GM18517 (cell line): Measurements from ENCODE around the gene MINK1.
"Not testable (repeated sequence)": the region's sequence is repeated elsewhere in the genome, so short reads cannot be mapped to it uniquely, and the experiment has no call there.

Experiments used
- ATAC-seq: cut with Tn5 transposase; IDR thresholded peaks from one replicate; pipeline ENCODE4 v1.9.1; 2021; ENCODE audit warnings: mild to moderate bottlenecking, moderate library complexity; ENCODE audit not compliant: unreplicated experiment

Gene MINK1

DNA sequence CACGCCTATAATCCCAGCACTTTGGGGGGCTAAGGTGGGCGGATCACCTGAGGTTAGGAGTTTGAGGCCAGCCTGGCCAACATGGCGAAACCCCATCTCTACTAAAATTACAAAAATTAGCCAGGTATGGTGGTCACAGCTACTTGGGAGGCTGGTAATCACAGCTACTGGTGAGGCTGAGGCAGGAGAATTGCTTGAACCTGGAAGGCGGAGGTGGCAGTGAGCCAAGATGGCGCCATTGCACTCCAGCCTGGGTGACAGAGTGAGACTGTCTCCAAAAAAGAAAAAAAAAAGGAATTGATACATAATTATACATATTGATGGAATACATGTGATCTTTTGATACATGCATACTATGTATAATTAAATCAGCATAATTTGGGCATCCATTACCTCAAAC is 34.4 kb downstream of the MINK1 start:
- not testable (repeated sequence) for ATAC-seq

DNA sequence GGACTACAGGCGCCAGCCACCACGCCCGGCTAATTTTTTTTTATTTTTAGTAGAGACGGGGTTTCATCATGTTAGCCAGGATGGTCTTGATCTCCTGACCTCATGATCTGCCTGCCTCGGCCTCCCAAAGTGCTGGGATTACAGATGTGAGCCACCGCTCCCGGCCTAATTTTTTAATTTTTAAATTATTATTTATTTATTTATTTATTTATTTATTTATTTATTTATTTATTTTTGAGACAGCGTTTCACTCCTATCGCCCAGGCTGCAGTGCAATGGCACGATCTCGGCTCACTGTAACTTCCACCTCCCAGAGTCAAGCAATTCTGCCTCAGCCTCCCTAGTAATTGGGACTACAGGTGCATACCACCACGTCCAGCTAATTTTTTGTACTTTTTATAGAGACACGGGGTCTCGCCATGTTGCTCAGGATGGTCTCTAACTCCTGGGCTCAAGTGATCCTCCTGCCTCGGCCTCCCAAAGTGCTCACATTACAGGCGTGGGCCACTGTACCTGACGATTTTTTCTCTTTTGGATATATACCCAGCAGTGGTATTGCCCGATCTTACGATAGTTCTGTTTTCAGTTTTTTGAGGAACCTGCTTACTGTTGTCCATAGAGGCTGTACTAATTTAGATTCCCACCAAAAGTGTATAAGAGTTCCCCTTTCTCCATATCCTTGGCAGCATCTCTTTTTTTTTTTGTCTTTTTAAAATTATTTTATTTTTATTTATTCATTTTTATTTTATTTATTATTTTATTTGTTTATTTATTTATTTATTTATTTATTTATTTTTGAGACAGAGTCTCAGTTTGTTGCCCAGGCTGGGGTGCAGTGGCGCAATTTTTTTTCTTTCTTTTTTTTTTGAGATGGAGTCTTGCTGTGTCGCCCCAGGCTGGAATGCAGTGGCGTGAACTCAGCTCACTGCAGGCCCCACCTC is 36.2 kb downstream of the MINK1 start:
- ATAC-seq = not testable (repeated sequence)

DNA sequence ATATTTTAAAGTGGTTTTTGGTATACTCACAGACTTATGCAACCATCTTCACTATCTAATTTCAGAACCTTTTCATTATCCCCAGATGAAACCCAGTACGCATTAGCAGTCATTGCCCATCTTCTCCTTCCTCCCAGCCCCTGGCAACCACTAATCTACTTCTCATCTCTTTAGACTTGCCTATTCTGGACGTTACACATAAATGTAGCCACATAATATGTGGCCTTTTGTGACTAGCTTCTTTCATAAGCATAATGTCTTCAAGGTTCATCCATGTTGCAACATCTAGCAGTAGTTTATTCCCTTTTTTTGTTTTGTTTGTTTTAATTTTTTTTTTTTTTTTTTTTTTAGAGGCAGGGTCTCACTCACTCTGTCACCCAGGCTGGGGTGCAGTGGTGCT is 37.7 kb downstream of the MINK1 start:
- no peak for ATAC-seq

DNA sequence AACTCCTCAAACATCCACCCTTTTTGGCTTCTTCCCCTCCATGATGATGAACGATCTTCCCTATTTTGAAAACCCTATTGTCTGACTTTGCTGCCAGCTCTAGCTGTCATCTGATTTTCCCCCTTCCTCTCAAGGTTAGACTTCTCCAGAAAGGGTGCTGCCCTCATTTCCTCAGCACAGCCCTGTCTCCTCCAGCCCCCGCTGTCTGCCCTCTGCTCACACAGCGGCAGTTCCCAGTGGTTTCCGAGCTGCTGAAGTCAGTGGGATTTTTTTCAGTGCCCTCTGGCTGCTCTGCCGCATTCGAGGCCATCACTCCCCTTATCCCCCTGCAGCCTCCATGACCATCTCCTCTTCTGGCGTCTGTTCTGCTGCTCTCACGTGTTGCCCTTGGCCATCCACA is 39.6 kb downstream of the MINK1 start:
- ATAC-seq = no peak

DNA sequence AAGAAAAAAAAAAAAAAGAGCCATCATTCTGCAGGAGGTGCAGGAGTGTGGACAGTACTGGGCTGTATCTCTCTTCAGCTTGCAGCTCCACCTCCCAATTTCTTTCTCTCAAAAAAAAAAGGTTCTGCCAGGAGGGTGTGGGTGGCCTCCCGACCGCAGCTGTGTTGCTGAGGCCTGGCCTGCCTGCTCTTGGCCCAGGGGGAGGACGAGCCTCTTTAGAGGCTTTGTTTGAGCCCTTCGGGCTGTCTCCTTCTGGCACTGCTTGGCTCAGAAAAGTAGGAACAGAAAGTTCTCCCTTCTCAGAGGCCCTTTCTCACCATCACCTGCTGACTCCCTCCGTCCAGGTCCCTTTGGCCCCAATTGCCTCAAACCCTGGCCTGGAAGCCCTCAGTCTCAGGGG is 43.9 kb downstream of the MINK1 start:
- ATAC-seq = no peak

DNA sequence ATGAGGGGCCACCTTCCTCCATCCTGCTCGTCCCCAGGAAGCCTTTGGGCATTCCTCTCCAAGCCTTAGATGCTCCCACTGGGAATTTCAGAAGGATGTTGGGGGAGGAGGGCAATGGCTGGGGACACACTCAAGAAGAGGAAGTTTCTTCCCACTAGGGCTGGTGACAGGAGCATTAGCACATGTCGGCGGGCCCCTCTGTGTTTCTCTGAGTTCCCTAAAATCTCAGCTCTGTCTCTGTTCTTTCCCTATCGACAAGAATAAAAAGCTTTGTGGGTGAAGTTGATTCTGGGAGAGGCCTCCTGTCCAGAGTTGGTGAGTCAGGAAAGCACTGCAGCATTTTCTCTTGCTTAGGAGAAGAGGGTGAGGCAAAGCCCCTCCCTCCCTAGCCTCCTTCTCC is 46.5 kb downstream of the MINK1 start:
- ATAC-seq = no peak

DNA sequence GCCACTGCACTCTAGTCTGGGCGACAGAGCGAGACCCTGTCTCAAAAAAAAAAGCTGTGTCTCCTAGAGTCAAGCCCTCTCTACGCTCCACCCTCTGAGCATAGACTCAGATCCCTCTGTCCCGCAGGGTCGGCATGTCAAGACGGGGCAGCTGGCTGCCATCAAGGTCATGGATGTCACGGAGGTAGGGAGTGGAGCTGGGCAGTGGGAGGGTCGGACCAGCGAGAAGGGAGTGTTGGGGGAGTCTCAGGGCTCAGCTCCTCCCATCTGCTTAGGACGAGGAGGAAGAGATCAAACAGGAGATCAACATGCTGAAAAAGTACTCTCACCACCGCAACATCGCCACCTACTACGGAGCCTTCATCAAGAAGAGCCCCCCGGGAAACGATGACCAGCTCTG is 47.7 kb downstream of the MINK1 start:
- no peak for ATAC-seq

DNA sequence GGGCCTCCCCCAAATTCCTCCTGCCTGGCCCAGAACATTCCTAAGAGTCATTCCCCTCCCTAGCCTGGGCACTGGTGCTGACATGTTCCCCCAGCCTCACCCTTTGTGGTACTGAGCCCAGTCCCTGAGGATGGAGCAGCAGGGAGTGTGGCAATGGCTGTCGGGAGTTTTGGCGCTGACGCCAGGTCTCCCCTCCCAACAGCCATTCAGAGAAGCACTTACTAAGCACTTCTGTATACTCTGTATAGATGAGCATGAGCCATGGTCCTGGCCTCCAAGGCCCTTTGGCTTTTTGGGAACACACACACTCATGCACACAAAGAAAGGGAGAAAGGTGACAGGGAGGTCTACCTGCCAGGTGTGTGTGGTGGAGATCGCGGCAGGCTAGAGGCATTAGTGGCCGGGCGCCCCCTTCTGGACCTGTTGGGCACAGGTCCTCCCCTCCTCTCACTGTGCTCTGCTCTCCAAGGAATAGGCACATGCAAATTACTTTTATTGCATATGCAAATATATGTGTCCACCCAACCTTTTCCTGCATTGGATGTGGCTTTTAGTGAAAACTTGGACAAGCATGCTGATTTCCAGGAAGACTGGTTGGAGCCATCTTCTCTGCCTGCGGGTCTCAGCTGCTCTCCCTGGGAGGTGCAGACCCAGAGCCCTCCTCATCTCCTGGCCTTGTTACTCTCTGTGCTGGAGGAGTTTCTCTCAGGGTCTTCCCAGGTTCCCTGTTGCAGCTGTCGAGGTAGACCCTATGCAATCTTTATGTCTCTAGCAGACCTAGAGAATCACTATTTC is 48.8 kb downstream of the MINK1 start:
- no peak for ATAC-seq

DNA sequence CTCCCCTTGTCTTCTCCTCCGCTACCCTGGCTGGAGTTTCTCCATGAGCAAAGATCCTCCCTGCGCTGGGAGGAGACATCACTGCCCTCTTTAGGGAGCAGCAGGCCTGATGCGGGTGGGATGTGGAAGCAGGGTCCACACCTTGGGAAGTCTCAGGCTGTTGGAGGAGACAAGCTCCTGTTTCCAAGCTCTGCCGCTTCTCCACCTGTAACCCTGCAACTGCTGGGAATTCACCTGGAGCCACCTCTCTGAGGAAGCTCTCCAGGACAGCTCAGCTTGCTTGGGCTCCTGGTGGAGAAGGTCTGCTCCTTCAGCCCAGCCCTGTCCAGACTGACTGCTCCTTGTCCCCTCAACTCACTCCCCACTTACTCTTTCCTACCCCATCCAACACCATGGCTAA is 51.3 kb downstream of the MINK1 start:
- ATAC-seq = no peak

DNA sequence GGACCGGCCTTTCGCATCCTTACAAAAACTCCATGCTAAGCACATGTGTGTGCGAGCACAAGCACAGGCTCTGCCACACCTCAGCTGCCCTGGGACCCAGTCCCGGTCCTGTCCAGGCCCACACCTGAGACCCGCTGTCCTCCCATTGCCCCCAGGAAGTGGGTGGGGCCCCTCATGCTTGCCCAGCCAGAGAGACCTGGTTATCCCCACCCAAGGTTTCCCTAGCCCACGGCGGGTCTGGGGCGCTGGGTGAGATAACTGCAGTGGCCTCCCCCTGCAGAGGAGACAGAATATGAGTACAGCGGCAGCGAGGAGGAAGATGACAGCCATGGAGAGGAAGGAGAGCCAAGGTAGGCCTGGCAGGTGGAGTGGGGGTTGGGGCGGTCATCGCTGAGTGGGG is 53.7 kb downstream of the MINK1 start:
- ATAC-seq = no peak

DNA sequence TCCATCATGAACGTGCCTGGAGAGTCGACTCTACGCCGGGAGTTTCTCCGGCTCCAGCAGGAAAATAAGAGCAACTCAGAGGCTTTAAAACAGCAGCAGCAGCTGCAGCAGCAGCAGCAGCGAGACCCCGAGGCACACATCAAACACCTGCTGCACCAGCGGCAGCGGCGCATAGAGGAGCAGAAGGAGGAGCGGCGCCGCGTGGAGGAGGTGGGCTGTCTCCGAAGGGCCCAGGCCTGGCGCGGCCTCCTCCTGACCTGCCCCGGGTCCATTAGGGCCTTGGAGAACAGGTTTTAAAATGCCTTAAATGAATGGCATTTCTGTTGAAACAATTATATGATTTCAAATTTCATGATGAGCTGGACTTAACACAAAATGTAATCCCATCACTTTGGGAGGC is 54.4 kb downstream of the MINK1 start:
- no peak for ATAC-seq

DNA sequence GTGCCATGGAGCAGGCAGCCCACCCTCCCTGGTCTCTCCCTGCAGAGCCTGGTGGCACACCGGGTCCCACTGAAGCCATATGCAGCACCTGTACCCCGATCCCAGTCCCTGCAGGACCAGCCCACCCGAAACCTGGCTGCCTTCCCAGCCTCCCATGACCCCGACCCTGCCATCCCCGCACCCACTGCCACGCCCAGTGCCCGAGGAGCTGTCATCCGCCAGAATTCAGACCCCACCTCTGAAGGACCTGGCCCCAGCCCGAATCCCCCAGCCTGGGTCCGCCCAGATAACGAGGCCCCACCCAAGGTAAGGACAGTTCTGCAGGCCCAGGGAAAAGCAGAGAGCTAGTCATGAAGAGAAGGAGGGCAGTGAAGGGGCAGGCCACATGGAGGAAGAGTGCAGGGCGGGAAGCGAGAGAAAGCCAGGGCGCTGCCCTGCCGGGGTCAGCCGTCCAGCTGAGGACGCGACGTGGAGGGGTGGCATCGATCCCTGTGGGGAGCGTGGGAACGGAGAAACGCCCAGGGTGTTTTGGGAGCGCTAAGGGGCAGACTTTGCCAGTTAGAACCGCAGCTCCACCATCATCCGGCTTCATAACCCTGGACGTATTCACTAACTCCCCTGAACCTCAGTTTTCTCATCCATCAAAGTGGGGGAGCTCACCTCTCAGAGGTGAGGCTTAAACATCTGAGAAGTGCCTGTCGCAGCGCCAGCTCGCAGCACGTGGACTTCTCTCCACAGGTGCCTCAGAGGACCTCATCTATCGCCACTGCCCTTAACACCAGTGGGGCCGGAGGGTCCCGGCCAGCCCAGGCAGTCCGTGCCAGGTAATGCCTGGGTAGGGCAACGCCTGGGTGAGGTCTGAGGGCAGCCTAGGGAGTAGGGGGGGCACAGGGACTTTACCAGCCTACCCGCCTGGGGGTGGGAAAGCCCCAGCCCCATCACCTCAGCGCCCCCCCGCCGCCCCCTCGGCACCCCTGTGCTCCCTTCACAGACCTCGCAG is 58.6 kb downstream of the MINK1 start:
- ATAC-seq = no peak

DNA sequence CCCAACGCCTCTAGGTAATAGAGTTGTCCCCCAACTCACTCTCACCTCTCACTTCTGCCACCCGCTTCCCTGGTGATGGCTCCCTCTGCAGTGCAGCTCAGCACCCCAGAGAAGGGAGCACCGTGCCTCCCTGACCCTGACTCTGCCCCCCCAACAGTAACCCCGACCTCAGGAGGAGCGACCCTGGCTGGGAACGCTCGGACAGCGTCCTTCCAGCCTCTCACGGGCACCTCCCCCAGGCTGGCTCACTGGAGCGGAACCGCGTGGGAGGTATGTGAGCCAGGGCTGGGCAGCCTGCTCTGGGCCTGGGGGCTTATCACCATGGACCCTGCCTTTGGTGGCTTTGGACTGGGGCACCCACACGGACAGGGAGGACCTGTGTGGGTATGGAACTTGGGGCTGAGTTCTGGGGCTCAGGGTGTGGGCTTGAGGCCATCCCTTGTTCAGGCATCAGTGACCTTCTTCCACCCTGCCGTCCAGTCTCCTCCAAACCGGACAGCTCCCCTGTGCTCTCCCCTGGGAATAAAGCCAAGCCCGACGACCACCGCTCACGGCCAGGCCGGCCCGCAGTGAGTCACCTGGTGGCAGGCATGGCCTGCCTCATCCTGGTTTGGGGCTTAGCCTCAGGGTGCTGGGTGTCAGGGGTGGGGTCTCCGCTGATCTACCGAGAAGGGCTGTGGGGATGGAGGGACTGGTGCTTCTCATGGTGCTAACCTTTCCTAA is 59.5 kb downstream of the MINK1 start:
- ATAC-seq = no peak

DNA sequence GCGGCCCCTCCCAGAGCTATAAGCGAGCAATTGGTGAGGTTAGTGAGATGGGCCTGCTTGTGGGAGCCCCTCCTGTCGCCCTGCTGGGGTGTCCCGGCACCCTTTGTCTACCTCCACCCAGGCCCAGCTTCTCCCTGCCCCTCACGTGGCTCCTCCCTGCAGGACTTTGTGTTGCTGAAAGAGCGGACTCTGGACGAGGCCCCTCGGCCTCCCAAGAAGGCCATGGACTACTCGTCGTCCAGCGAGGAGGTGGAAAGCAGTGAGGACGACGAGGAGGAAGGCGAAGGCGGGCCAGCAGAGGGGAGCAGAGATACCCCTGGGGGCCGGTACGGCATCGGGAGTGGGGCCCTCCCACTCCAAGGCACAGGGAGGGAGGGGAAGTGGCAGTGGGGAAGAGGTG is 60.1 kb downstream of the MINK1 start:
- no peak for ATAC-seq

DNA sequence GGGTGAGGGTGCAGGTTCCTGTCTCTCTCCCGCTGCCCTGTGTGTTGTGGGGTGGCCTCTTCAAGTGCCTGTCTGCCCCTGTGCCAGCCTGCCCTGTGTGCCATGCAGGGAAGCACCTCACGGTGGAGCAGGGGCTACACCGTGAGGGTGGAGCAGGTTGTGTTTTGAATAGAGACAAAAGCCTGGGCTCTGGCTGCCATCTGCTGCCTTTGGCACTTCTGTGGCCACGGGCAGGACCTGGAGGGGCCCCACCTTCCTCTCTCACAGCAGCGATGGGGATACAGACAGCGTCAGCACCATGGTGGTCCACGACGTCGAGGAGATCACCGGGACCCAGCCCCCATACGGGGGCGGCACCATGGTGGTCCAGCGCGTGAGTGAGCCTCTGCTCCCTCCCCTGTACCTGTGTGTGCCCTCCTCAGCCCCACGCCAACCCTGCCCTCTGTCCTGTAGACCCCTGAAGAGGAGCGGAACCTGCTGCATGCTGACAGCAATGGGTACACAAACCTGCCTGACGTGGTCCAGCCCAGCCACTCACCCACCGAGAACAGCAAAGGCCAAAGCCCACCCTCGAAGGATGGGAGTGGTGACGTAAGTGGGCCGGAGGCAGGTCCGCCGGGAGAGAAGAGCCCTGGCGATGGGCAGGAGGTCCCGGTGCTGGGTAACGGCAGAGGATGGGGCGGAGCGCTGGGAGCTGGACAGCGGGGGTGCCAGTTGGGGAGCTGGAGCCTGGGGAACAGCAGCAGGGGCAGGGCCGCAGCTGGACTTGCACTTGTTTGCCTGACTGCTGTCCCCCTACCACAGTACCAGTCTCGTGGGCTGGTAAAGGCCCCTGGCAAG is 60.8 kb downstream of the MINK1 start:
- ATAC-seq = no peak

DNA sequence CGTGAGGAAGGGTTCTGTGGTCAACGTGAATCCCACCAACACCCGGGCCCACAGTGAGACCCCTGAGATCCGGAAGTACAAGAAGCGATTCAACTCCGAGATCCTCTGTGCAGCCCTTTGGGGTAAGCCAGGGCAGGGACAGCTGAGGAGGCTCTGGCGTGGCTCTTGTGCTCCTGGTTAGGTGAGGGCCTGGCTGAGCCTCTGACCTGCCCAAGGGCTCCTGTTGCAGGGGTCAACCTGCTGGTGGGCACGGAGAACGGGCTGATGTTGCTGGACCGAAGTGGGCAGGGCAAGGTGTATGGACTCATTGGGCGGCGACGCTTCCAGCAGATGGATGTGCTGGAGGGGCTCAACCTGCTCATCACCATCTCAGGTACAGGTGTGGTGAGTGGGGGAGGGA is 62.0 kb downstream of the MINK1 start:
- ATAC-seq = no peak

DNA sequence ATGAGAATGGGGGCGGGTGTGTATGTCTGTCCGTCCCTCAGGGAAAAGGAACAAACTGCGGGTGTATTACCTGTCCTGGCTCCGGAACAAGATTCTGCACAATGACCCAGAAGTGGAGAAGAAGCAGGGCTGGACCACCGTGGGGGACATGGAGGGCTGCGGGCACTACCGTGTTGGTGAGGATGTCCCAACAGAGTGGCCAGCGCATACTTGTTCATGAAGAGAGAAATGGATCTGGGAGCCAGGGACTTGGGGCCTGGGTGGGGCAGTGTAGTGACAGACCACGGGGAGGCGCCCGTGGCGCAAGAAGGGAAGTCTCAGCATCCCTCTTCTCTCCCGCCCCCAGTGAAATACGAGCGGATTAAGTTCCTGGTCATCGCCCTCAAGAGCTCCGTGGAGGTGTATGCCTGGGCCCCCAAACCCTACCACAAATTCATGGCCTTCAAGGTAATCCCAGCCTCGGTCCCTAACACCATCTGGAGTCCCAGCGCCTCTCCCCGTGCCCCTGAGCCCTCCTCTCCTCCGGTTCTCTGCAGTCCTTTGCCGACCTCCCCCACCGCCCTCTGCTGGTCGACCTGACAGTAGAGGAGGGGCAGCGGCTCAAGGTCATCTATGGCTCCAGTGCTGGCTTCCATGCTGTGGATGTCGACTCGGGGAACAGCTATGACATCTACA is 62.7 kb downstream of the MINK1 start:
- no peak for ATAC-seq

DNA sequence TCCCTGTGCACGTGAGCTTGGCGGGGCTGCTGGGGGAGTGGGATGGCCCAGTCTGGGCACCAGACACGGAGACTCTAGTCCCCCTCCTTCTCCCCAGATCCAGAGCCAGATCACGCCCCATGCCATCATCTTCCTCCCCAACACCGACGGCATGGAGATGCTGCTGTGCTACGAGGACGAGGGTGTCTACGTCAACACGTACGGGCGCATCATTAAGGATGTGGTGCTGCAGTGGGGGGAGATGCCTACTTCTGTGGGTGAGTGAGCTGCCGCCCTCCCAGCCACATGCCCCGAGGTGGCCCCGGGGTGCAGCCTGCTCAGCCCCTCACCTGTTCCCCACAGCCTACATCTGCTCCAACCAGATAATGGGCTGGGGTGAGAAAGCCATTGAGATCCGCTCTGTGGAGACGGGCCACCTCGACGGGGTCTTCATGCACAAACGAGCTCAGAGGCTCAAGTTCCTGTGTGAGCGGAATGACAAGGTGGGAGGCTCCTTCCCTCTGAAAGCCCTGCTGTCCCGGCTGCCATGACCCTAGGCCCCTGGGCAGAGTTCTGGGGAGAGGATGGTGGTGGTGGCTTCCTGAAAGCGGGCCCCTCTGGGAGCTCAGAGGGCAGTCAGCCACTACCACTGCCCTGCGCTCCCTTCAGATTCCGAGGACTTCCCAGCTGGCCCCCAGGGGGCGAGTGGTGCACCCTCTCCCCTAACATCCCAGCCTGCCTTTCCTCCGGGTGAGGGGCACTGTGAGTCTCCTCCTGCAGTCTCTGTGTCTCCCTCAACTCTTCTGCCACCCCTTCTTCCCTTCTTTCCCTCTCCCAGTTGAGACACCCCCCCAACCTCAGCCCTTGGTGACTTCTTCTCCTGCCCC is 63.4 kb downstream of the MINK1 start:
- no peak for ATAC-seq
